H9 (cell line): Measurements from ENCODE around the gene TGFBR3L. TPM values are rescaled to one million over a fixed set of nuclear protein-coding genes. Genes with fewer than 3 reads are reported as not detected.

Experiments
- DNase-seq: peaks from one replicate; pipeline ENCODE4 v3.0.0-alpha.2; 2017
- H2AFZ ChIP-seq: one replicate; pipeline ENCODE4 v1.6.1; 2013; ENCODE audit warnings: mild to moderate bottlenecking, low read length, control low read depth, moderate library complexity
- H2AK5ac ChIP-seq: 2 replicates; pipeline ENCODE4 v1.6.1; 2013; ENCODE audit warnings: low read length, control low read depth, mixed read lengths; ENCODE audit not compliant: insufficient read length
- H2BK120ac ChIP-seq: one replicate; pipeline ENCODE4 v1.6.1; 2013; ENCODE audit warnings: low read depth, mild to moderate bottlenecking, low read length, control low read depth, inconsistent platforms; ENCODE audit not compliant: poor library complexity, severe bottlenecking
- H2BK12ac ChIP-seq: 2 replicates; pipeline ENCODE4 v1.6.1; 2013; ENCODE audit warnings: low read length, control low read depth, mixed read lengths, low read depth; ENCODE audit not compliant: insufficient read length
- H2BK15ac ChIP-seq: 2 replicates; pipeline ENCODE4 v1.6.1; 2013; ENCODE audit warnings: low read depth, low read length, control low read depth
- H2BK20ac ChIP-seq: one replicate; pipeline ENCODE4 v1.6.1; 2013; ENCODE audit warnings: low read depth, mild to moderate bottlenecking, low read length, control low read depth, inconsistent platforms; ENCODE audit not compliant: poor library complexity, severe bottlenecking
- H2BK5ac ChIP-seq: 2 replicates; pipeline ENCODE4 v1.6.1; 2013; ENCODE audit warnings: low read length, control low read depth, mixed read lengths; ENCODE audit not compliant: insufficient read length
- H3K14ac ChIP-seq: 2 replicates; pipeline ENCODE4 v1.6.1; 2013; ENCODE audit warnings: low read length, control low read depth; ENCODE audit not compliant: insufficient read depth
- H3K18ac ChIP-seq: 2 replicates; pipeline ENCODE4 v1.6.1; 2013; ENCODE audit warnings: low read depth, mild to moderate bottlenecking, mixed read lengths, low read length, control low read depth; ENCODE audit not compliant: insufficient read length
- H3K23ac ChIP-seq: 2 replicates; pipeline ENCODE4 v1.6.1; 2013; ENCODE audit warnings: low read length, control low read depth, mixed read lengths, low read depth; ENCODE audit not compliant: insufficient read length
- H3K23me2 ChIP-seq: 2 replicates; pipeline ENCODE4 v1.6.1; 2013; ENCODE audit warnings: low read depth, mild to moderate bottlenecking, mixed read lengths, low read length, control low read depth; ENCODE audit not compliant: insufficient read length, poor library complexity, severe bottlenecking
- H3K27ac ChIP-seq: 2 replicates; pipeline ENCODE4 v1.5.1; 2013; ENCODE audit warnings: low read length, control low read depth, mixed read lengths, low read depth; ENCODE audit not compliant: insufficient read length
- H3K27me3 ChIP-seq: 2 replicates; pipeline ENCODE4 v1.6.1; 2013; ENCODE audit warnings: low read length, control low read depth, inconsistent platforms; ENCODE audit not compliant: insufficient read depth
- H3K4ac ChIP-seq: 2 replicates; pipeline ENCODE4 v1.6.1; 2013; ENCODE audit warnings: low read depth, mild to moderate bottlenecking, control low read depth, inconsistent platforms, low read length, moderate library complexity
- H3K4me1 ChIP-seq: 2 replicates; pipeline ENCODE4 v1.6.1; 2013; ENCODE audit warnings: low read length, control low read depth, inconsistent platforms; ENCODE audit not compliant: insufficient read depth
- H3K4me2 ChIP-seq: 2 replicates; pipeline ENCODE4 v1.6.1; 2013; ENCODE audit warnings: low read length, control low read depth, mixed read lengths; ENCODE audit not compliant: insufficient read length, insufficient read depth
- H3K56ac ChIP-seq: 2 replicates; pipeline ENCODE4 v1.6.1; 2013; ENCODE audit warnings: low read depth, mild to moderate bottlenecking, mixed read lengths, low read length, control low read depth; ENCODE audit not compliant: insufficient read length
- H3K79me1 ChIP-seq: 2 replicates; pipeline ENCODE4 v1.6.1; 2013; ENCODE audit warnings: low read depth, mild to moderate bottlenecking, moderate library complexity, low read length, control low read depth, inconsistent platforms; ENCODE audit not compliant: insufficient read depth, poor library complexity, severe bottlenecking
- H3K79me2 ChIP-seq: 2 replicates; pipeline ENCODE4 v1.6.1; 2013; ENCODE audit warnings: low read length, control low read depth, inconsistent platforms; ENCODE audit not compliant: insufficient read depth
- H3K9ac ChIP-seq: 2 replicates; pipeline ENCODE4 v1.6.1; 2013; ENCODE audit warnings: low read length, control low read depth, mixed read lengths; ENCODE audit not compliant: insufficient read length; ENCODE audit errors: extremely low read depth
- H3K9me3 ChIP-seq: one replicate; pipeline ENCODE4 v1.6.1; 2013; ENCODE audit warnings: low read depth, low read length, inconsistent platforms; ENCODE audit not compliant: control insufficient read depth
- H3T11ph ChIP-seq: one replicate; pipeline ENCODE4 v1.6.1; 2013; ENCODE audit warnings: mild to moderate bottlenecking, low read length, control low read depth, inconsistent platforms
- H4K20me1 ChIP-seq: one replicate; pipeline ENCODE4 v1.6.1; 2013; ENCODE audit not compliant: control insufficient read depth, insufficient read length, insufficient read depth
- H4K5ac ChIP-seq: 2 replicates; pipeline ENCODE4 v1.6.1; 2013; ENCODE audit warnings: low read depth, mild to moderate bottlenecking, mixed read lengths, low read length, control low read depth; ENCODE audit not compliant: insufficient read length
- H4K8ac ChIP-seq: replicated peaks from 2 replicates; pipeline ENCODE4 v1.6.1; 2013; ENCODE audit warnings: low read length, control low read depth, mixed read lengths, low read depth; ENCODE audit not compliant: insufficient read length
- H4K91ac ChIP-seq: 2 replicates; pipeline ENCODE4 v1.6.1; 2013; ENCODE audit warnings: low read depth, mild to moderate bottlenecking, moderate library complexity, mixed read lengths, low read length, control low read depth; ENCODE audit not compliant: insufficient read length
- H3K27ac Mint-ChIP-seq, 3 experiments: 2 replicates in 2 of 3; 3 replicates in 1 of 3; pipeline ENCODE4 v1.8.0; 2020 to 2021; ENCODE audit warnings: mixed read lengths in 3 of 3, mild to moderate bottlenecking in 1 of 3, moderate library complexity in 1 of 3
- H3K27me3 Mint-ChIP-seq: 2 replicates; pipeline ENCODE4 v1.8.0; 2021; ENCODE audit warnings: low read depth, mild to moderate bottlenecking, moderate library complexity, mixed read lengths
- H3K36me3 Mint-ChIP-seq, 3 experiments: 2 replicates in 2 of 3; 3 replicates in 1 of 3; pipeline ENCODE4 v1.8.0; 2020 to 2021; ENCODE audit warnings: low read depth in 3 of 3, mixed read lengths in 3 of 3; ENCODE audit not compliant: insufficient read depth in 1 of 3
- H3K4me1 Mint-ChIP-seq, 2 experiments: 2 replicates each; pipeline ENCODE4 v1.8.0; 2020; ENCODE audit warnings: mixed read lengths in 2 of 2
- H3K4me3 Mint-ChIP-seq, 2 experiments: 2 replicates in 1 of 2; 3 replicates in 1 of 2; pipeline ENCODE4 v1.8.0; 2020 to 2021; ENCODE audit warnings: mild to moderate bottlenecking in 2 of 2, mixed read lengths in 2 of 2, moderate library complexity in 1 of 2
- H3K9me3 Mint-ChIP-seq, 2 experiments: 2 replicates in 1 of 2; 3 replicates in 1 of 2; pipeline ENCODE4 v1.8.0; 2020; ENCODE audit warnings: mild to moderate bottlenecking in 2 of 2, mixed read lengths in 2 of 2, moderate library complexity in 1 of 2
- CTCF ChIP-seq: fragments of 200-600 bp; sonication (generic); conservative IDR thresholded peaks from 3 replicates; pipeline ENCODE4 v1.8.0; 2021; ENCODE audit warnings: antibody characterized with exemption, mild to moderate bottlenecking
- WGBS: extraction: QIAGEN DNeasy Blood & Tissue Kit; methylation state at CpG from one replicate; pipeline ENCODE4 v1.1.7; 2013; ENCODE audit warnings: missing lambda C conversion rate, low lambda C conversion rate, mixed read lengths; ENCODE audit not compliant: insufficient read length; ENCODE audit errors: extremely low coverage; 5-methylcytosine and 5-hydroxymethylcytosine counted together
- total RNA-seq: library from RNA; stranded (reverse); gene quantifications from 2 replicates; pipeline ENCODE4 v1.2.1, GENCODE V29; 2021

The TGFBR3L gene
- total RNA-seq, 1 experiment from 2014 or later, result 5.5 TPM

- Histone ChIP-seq H3K79me1 (no peaks in the 10 kb centered on the region), H4K8ac (no peak overlapping the region), H3K23me2 (peaks cover 22% of the 10 kb centered on the region), H2BK12ac (no peak overlapping the region), H3K14ac (no peak overlapping the region), H3K27ac (no peak overlapping the region), H4K91ac (no peak overlapping the region), H2AFZ (no peak overlapping the region), H2BK5ac (no peak overlapping the region), H3K56ac (no peak overlapping the region), H2BK15ac (no peak overlapping the region), H3K23ac (no peak overlapping the region), H2BK120ac (no peak overlapping the region), H4K5ac (no peak overlapping the region), H3K4me1 (no peaks in the 10 kb centered on the region; the same call in 1 of the 2 replicates), H3K4ac (no peak overlapping the region), H2BK20ac (no peak overlapping the region), H2AK5ac (no peak overlapping the region), H3K27me3 (peaks cover 1% of the 10 kb centered on the region; the same call in 1 of the 2 replicates), H3K9me3 (no peaks in the 10 kb centered on the region), H3K9ac (no peak overlapping the region), H3K18ac (no peak overlapping the region), H3K4me2 (peak overlapping the region; percentile 40), H4K20me1 (peaks cover 4% of the 10 kb centered on the region), H3T11ph (no peak overlapping the region), H3K79me2 (no peaks in the 10 kb centered on the region)
- no peak for TF ChIP-seq CTCF
- DNase-seq, result peak; percentile 97
- Mint-ChIP-seq H3K9me3 (no peaks in the 10 kb centered on the region), H3K27ac (peak overlapping the region in 1 of 3 experiments; percentile 39; a peak in 2 of 7 replicates), H3K4me1 (peaks cover 21 to 45% of the 10 kb centered on the region in 2 experiments), H3K27me3 (peaks cover 34% of the 10 kb centered on the region), H3K4me3 (peak overlapping the region in 1 of 2 experiments; percentile 75; a peak in 2 of 5 replicates), H3K36me3 (peaks cover 0 to 6% (median 5%) of the 10 kb centered on the region in 3 experiments; a peak in 4 of 7 replicates)
- no CpG with 5 or more reads among the region's 30 CpGs for WGBS
Observed at GRCh38 chr19:7869910-7870511, 44.6 kb upstream of the TGFBR3L start.
